ENCODE measurements around the gene DPPA5. TPM values are rescaled to one million over a fixed set of nuclear protein-coding genes. Genes with fewer than 3 reads are reported as not detected.
"Not testable (repeated sequence)": the region's sequence is repeated elsewhere in the genome, so short reads cannot be mapped to it uniquely, and the experiment has no call there.

Gene DPPA5
- not detected in 2 replicates for total RNA-seq

DNA sequence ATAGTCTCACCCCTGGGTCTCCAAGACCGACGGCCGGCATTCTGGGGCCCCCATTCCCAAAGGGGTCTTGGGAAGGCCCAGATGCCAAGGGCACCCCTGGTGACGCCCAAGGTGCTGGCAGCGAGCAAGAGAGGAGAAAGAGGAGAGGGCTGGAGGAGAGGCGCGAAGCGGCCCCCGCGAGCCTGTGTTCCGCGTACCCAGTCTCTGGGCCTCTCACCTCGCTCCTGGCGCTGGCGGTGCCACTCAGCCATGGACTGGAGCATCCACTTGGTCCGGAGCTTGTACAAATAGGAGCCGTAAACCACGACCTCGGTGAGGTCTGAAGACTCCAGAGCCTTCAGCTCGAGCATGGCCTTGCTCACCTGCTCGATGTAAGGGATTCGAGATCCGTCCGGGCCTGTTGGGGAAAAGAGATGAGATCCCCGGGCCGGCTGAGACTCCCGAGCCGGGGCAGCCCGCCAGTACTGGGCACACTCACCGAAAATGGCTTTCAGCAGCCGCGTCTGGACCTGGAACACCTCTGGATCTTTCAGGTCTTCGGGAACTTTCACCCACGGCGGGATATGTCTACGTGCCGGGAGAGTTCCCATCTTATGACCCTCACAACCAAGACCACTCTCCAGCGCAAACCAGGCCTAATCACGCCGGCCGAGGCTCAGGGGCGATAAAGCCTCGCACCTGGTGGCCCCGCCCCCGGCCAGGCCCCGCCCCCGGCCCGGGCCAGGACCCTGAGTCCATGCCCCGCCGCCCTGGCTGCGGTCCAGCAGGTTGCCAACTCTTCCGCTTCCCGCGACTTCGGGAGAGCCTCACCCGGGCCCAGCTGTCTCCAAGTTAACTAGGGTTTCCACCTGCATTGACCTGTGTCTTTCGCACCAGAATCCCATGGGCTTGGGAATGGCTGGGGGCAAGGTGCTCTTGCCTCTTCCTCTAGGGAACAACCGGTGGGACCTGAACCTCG lies at the start of gene DPPA5:
TSS of gene DPPA5 (minus strand) at position 641 of the 958 bp plus-strand sequence. CDS start at position 590, 51 bp downstream.
- DNase-seq, result no peak

- no peak for DNase-seq
Measured at GRCh38 chr6:73400656-73401055, 46.6 kb upstream of the DPPA5 start.

DNA sequence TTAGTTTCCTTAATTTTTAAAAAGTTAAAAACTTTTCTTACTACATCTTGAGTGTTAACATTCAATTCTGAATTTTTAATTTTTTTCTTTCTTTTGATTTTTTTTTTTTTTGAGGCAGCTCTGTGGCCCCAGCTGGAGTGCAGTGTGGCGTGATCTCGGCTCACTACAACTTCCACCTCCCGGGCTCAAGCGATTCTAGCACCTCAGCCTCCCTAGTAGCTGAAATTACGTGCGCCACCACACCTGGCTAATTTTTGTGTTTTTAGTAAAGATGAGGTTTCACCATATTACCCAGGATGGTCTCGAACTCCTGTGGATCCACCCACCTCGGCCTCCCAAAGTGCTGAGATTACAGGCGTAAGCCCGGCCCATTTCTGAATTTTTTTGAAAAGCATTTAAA lies 41.8 kb upstream of the DPPA5 start:
- no peak for DNase-seq

GRCh38 chr6:73394577-73395354 lies 40.7 kb upstream of the DPPA5 start, which contains the start of gene DDX43:
DDX43 (plus strand) TSS chr6:73394828; CDS start chr6:73394906, 78 bp downstream.
- peak; percentile 62 for DNase-seq

DNA sequence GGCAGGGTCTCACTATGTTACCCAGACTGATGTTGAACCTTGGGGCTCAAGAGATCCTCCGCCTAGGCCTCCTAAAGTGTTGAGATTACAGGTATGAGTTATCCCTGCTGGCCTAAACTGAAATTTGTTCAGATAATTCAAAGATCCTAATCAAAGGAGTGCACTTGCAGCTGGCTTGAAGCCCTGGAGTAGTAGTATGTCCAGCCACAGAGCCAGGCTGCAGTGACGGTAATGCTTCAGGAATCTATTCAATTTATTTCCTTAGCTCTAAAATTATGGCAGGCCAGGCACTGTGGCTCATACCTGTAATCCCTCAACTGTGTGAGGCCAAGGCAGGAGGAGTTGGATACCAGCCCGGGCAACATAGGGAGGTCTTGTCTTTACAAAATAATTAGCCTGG lies 39.2 kb upstream of the DPPA5 start:
- no peak for DNase-seq

DNA sequence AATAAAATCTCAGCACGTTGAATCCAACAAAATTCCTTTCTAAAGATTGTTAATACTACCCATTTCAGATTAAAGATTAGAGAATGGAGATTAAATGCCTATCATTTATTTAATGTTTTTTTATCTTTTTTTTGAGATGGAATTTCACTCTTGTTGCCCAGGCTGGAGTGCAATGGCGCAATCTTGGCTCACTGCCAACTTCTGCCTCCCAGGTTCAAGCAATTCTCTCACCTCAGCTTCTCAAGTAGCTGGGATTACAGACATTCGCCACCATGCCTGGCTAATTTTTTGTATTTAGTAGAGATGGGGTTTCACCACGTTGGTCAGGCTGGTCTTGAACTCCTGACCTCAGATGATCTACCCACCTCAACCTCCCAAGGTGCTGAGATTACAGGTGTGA lies 38.1 kb upstream of the DPPA5 start:
- DNase-seq, result not testable (repeated sequence)

DNA sequence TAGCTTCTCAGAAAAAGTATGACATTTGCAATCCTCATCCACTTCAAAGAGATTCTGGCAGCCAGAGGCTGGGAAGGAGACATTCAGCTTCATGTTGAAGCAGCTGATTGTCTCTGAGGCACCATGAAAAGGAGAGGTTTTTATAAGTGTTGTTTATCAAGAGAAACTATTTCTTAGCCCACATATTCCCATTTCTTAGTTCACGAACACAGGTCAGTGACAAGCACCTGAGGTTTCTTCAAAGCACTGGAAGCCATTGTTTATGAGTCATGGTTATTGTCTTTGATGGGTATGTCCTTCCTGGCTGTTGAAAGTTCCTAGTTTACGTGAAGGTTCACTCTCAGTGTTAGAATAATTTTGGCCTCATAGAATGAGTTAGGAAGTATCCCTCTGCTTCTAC lies 37.6 kb upstream of the DPPA5 start:
- no peak for DNase-seq

- DNase-seq, result no peak
Measured at GRCh38 chr6:73389854-73390253, 35.8 kb upstream of the DPPA5 start.

DNA sequence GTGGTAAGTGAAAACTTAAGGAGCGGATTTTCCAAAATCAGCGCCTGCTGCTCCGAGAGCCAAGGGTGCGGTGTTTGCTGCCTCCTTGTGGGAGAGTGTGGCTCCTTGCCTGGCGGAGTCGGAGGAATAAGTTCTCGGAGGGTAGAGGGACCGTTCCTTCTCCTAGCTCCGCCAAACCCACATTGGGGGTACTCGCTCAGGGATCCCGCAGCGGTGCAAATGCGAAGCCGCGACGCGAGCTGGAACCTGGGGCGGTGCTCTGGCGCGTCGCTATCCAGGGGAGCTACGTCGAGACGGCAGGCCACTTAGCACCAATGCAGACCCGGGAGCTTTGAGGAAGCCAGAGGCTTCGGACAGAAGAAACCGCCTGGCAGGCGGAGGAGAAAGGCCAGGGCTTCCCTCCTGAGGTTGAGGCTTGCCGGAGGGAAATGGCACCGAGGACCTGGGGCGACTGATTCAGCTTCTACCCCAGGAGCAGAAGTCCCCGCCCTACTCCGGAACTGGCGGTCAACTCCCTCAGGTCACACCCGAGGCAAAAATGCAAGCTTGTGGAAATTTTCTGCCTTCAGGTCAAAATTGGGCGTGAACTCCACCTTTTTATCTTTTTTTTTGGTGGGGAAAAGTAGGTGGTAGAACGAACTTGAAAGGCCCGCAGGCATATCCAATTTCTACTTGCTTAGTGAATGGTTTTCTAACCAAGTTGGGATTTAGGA lies 34.9 kb upstream of the DPPA5 start:
- peak; percentile 64 for DNase-seq

DNA sequence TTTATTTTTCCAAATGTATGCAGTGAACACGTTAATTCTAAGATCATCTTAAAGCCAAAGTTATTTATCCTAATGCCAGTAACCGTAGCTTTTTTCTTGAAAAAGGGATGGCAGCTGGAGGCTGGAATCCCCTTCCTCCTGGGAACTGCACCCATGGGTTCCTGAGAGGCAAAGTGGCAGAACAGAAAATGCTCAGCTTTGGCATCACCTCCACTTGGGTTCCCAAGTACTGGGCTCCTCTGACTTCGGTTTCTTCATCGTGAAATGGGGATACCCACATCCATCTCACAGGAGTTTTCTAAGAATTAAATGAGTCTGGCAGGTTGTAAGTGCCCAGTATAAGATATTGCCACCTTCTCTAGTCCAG lies 34.3 kb upstream of the DPPA5 start:
- no peak for DNase-seq

GRCh38 chr6:73382462-73383113 lies 28.5 kb upstream of the DPPA5 start:
- DNase-seq, result no peak

DNA sequence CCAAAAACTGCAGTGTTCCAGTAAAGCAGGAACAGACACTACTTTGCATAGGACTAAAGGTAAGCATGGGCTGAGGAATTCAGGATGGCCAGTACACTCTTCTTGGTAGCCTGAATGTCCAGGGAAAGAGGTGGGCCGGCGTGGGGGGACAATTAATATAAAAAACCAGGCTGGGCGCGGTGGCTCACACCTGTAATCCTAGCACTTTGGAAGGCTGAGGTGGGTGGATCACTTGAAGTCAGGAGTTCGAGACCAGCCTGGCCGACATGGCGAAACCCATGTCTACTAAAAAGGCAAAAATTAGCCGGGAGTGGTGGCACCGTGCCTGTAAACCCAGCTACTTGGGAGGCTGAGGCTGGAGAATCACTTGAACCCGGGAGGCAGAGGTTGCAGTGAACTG lies 27.5 kb upstream of the DPPA5 start:
- DNase-seq, result not testable (repeated sequence)

GRCh38 chr6:73377225-73377624 lies 23.1 kb upstream of the DPPA5 start:
- no peak for DNase-seq

DNA sequence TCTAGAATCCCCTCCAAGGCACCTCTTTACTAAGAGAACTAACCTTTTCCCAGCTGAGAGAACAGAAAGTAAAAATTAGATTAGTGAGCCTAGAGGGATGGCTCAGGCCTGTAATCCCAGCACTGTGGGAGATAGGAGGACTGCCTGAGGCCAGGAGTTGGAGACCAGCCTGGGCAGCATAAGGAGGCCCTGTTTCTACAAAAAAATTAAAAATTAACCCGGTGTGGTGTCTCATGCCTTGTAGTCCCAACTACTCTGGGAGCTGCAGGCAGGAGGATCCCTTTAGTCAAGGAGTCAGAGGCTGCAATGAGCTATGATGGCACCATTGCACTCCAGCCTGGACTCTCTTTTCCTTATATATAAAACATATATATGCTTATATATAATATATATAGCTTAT lies 21.1 kb upstream of the DPPA5 start:
- no peak for DNase-seq

GRCh38 chr6:73372516-73372915 lies 18.4 kb upstream of the DPPA5 start:
- no peak for DNase-seq

GRCh38 chr6:73371984-73372383 lies 17.9 kb upstream of the DPPA5 start:
- DNase-seq, result no peak

GRCh38 chr6:73369563-73369962 lies 15.5 kb upstream of the DPPA5 start, which contains the start of gene OOEP:
OOEP (minus strand) TSS chr6:73369897; CDS start chr6:73369792, 105 bp downstream.
- DNase-seq, result no peak

GRCh38 chr6:73369157-73369556 lies 15.1 kb upstream of the DPPA5 start:
- no peak for DNase-seq

DNA sequence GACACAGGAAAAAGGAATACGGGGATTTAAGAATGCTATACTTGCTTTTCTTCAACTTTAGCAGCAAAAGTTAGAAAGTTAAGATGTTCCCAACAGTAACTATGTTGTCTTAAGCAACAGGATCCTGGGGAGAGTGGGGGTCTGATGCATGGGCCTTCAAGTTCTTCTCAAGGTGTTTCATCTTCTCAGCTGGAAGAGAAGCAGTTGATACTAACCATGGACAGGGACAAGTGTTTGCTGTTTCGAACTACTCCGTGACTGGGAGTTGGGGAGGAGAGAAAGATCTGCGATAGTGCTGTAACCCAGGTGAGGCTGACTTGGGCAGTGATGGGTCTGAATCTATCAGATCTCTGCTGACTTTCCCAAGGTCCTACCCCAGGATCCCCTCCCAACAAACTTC lies 14.6 kb upstream of the DPPA5 start:
- DNase-seq, result no peak

DNA sequence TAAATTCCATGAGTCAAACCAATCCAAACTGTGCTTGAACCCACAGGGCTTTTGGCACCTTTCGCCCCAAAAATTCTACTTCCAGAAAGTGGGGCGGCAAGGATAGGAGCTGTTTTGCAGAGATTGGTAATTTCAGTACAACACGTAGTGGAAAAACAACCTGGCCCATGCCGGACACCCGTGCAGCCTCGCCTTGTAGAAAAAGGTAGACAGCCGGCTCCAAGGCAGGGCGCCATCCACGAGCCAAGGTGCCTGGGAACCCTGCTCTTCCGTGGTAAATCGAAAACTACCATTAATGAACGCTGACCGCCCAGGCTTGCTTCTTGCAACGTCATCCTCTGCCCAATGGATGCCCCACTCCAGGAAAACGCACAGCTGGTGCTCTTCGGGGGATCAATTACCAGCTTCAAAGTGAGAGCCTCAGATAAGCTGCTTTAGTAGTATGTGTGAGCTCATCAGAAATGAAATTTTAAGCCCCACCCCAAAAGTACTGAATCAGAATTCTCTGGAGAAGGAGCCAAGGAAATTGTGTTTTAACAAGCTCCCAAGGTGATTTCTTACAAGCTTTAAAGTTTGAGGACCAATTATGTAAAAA lies 13.8 kb upstream of the DPPA5 start:
- no peak for DNase-seq

DNA sequence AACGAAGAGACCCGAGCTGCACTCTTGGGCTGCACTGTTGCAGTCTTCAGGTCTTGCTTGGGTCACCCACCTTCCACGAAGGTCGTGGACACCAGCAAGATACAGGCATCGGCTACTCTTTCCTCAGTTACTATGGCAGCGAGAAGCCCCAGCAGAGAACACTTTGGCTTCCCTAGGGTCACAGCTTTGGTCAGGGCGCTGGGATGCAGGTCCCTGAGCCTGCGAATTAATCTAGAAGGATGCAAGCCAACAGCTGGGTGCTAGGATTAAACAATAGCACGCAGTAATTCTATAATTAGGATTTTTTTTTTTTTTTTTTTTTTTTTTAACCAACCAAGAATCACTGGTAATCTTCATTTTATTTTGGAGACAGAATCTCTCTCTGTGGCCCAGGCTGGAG lies 10.5 kb upstream of the DPPA5 start:
- DNase-seq, result no peak

DNA sequence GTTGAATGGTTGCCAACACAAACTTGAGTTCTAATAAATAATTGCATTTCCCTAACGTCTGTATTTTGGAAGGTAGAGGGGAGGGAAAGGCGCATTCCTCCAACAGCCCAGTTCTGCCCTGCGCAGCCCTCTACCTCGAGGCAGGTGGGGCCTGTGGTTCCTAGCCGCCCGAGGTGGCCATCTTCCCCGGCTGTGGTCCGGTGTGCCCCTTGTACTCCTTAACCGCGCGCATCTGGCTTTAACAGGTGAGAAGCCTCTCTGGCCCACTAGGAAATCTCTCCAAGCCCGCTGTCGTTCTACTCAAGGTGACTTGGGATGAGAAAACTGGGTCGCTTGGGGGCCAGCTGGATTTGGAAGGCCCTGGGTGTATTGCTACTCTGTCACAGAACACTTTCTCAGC lies 10.0 kb upstream of the DPPA5 start:
- DNase-seq, result no peak
